Measurements from ENCODE around the gene APEX2.
"Not testable (repeated sequence)": the region's sequence is repeated elsewhere in the genome, so short reads cannot be mapped to it uniquely, and the experiment has no call there.

APEX2 gene

GRCh38 chrX:54999717-55000598, at the start of gene APEX2:
Gene APEX2 (plus strand): TSS chrX:55000363. CDS start chrX:55000423, 60 bp downstream.
- peak; percentile 75 for DNase-seq (ENCODE audit: low spot score)

- DNase-seq (ENCODE audit: low spot score): no peak
Measured at GRCh38 chrX:54950730-54951375, 49.3 kb upstream of the APEX2 start.

- no peak for DNase-seq (ENCODE audit: low spot score)
Measured at GRCh38 chrX:54961750-54962149, 38.4 kb upstream of the APEX2 start.

- no peak for DNase-seq (ENCODE audit: low spot score)
Measured at GRCh38 chrX:54964766-54965497, 35.2 kb upstream of the APEX2 start.

GRCh38 chrX:54977387-54977786, 22.8 kb upstream of the APEX2 start:
- DNase-seq (ENCODE audit: low spot score): no peak

- no peak for DNase-seq (ENCODE audit: low spot score)
Measured at GRCh38 chrX:54978448-54978847, 21.7 kb upstream of the APEX2 start.

GRCh38 chrX:54979432-54979831, 20.7 kb upstream of the APEX2 start:
- DNase-seq (ENCODE audit: low spot score): no peak

- no peak for DNase-seq (ENCODE audit: low spot score)
Measured at GRCh38 chrX:54980334-54980733, 19.8 kb upstream of the APEX2 start.

GRCh38 chrX:54983306-54983705, 16.9 kb upstream of the APEX2 start:
- not testable (repeated sequence) for DNase-seq (ENCODE audit: low spot score)

GRCh38 chrX:54991706-54992105, 8.5 kb upstream of the APEX2 start:
- no peak for DNase-seq (ENCODE audit: low spot score)

- no peak for DNase-seq (ENCODE audit: low spot score)
Measured at GRCh38 chrX:54992911-54993622, 7.1 kb upstream of the APEX2 start.

GRCh38 chrX:54994099-54994498, 6.1 kb upstream of the APEX2 start, which contains the start of gene PFKFB1:
Gene PFKFB1 (minus strand): TSS chrX:54994188. CDS start chrX:54994007, 181 bp downstream.
- no peak for DNase-seq (ENCODE audit: low spot score)

- no peak for DNase-seq (ENCODE audit: low spot score)
Measured at GRCh38 chrX:54994668-54995351, 5.4 kb upstream of the APEX2 start.

GRCh38 chrX:54995621-54996020, 4.5 kb upstream of the APEX2 start:
- no peak for DNase-seq (ENCODE audit: low spot score)

- DNase-seq (ENCODE audit: low spot score): no peak
Measured at GRCh38 chrX:55004231-55004630, 4.1 kb downstream of the APEX2 start.

- no peak for DNase-seq (ENCODE audit: low spot score)
Measured at GRCh38 chrX:55005256-55005655, 5.1 kb downstream of the APEX2 start.

GRCh38 chrX:55006827-55007621, 6.9 kb downstream of the APEX2 start:
- no peak for DNase-seq (ENCODE audit: low spot score)

GRCh38 chrX:55007656-55008055, 7.5 kb downstream of the APEX2 start:
- peak; percentile 17 for DNase-seq (ENCODE audit: low spot score)

GRCh38 chrX:55008571-55009358, 8.6 kb downstream of the APEX2 start:
- no peak for DNase-seq (ENCODE audit: low spot score)

GRCh38 chrX:55011294-55011693, 11.1 kb downstream of the APEX2 start:
- peak; percentile 8 for DNase-seq (ENCODE audit: low spot score)
